T-helper 2 cell treated with Interferon-gamma antibody and Interleukin-4, amounts not matched to agents 100 ng/mL and 5 ng/mL, for 36 hours (primary cell): Measurements from ENCODE around the gene CFAP97D1. TPM values are rescaled to one million over a fixed set of nuclear protein-coding genes. Genes with fewer than 3 reads are reported as not detected.
"Not testable (repeated sequence)": the region's sequence is repeated elsewhere in the genome, so short reads cannot be mapped to it uniquely, and the experiment has no call there.

Experiments
- intact Hi-C: fragments of 100-400 bp; cut with micrococcal nuclease; formaldehyde crosslinking; loops from one replicate; pipeline ENCODE4 v1.15.1; 2023
- total RNA-seq: library from RNA; stranded (reverse); gene quantifications from 2 replicates; pipeline ENCODE4 v1.2.3, GENCODE V29; 2022

The CFAP97D1 gene
- total RNA-seq, 1 donor from 2014 or later, result not detected

GRCh38 chr17:43792668-43793067, 12.4 kb downstream of the CFAP97D1 start:
- intact Hi-C loops, result not testable (repeated sequence)

GRCh38 chr17:43798024-43798423, 17.8 kb downstream of the CFAP97D1 start:
- intact Hi-C loops, result not testable (repeated sequence)

GRCh38 chr17:43799047-43799446, 18.8 kb downstream of the CFAP97D1 start:
- intact Hi-C loops, result no loop called here

GRCh38 chr17:43800736-43801135, 20.5 kb downstream of the CFAP97D1 start:
- intact Hi-C loops, result no loop called here

- intact Hi-C loops, result no loop called here
Observed at GRCh38 chr17:43801844-43802243, 21.6 kb downstream of the CFAP97D1 start.

GRCh38 chr17:43803758-43804157, 23.5 kb downstream of the CFAP97D1 start:
- intact Hi-C loops, result no loop called here

- intact Hi-C loops, result no loop called here
Observed at GRCh38 chr17:43805117-43805516, 24.9 kb downstream of the CFAP97D1 start.

GRCh38 chr17:43808076-43808475, 27.8 kb downstream of the CFAP97D1 start:
- intact Hi-C loops, result no loop called here

GRCh38 chr17:43809121-43809520, 28.9 kb downstream of the CFAP97D1 start:
- intact Hi-C loops, result no loop called here

- intact Hi-C loops, result no loop called here
Observed at GRCh38 chr17:43810226-43810715, 30.0 kb downstream of the CFAP97D1 start.

GRCh38 chr17:43810823-43811222, 30.6 kb downstream of the CFAP97D1 start:
- intact Hi-C loops, result no loop called here

GRCh38 chr17:43812396-43813265, 32.4 kb downstream of the CFAP97D1 start:
- intact Hi-C loops, result no loop called here

- intact Hi-C loops, result no loop called here
Observed at GRCh38 chr17:43813386-43813785, 33.2 kb downstream of the CFAP97D1 start.

GRCh38 chr17:43814026-43814425, 33.8 kb downstream of the CFAP97D1 start:
- intact Hi-C loops, result no loop called here

GRCh38 chr17:43814714-43815113, 34.5 kb downstream of the CFAP97D1 start:
- intact Hi-C loops, result no loop called here

- intact Hi-C loops, result no loop called here
Observed at GRCh38 chr17:43816336-43817320, 36.4 kb downstream of the CFAP97D1 start.

GRCh38 chr17:43817826-43818225, 37.6 kb downstream of the CFAP97D1 start:
- intact Hi-C loops, result no loop called here

- intact Hi-C loops, result no loop called here
Observed at GRCh38 chr17:43818966-43819365, 38.7 kb downstream of the CFAP97D1 start.

GRCh38 chr17:43820759-43821158, 40.5 kb downstream of the CFAP97D1 start:
- intact Hi-C loops, result no loop called here

GRCh38 chr17:43822570-43823190, 42.4 kb downstream of the CFAP97D1 start:
- intact Hi-C loops, result no loop called here

GRCh38 chr17:43823350-43824084, 43.3 kb downstream of the CFAP97D1 start:
- intact Hi-C loops, result no loop called here
